GM12872 (cell line): Measurements from ENCODE around the gene MRPS21.

ENCODE experiments used
- TF ChIP-seq, protein P1 (sequence below): IDR thresholded peaks from 3 replicates; pipeline ENCODE4 v1.5.1; 2011; ENCODE audit warnings: low read depth, mild to moderate bottlenecking, low read length, moderate library complexity; ENCODE audit not compliant: insufficient read depth

Gene MRPS21

DNA sequence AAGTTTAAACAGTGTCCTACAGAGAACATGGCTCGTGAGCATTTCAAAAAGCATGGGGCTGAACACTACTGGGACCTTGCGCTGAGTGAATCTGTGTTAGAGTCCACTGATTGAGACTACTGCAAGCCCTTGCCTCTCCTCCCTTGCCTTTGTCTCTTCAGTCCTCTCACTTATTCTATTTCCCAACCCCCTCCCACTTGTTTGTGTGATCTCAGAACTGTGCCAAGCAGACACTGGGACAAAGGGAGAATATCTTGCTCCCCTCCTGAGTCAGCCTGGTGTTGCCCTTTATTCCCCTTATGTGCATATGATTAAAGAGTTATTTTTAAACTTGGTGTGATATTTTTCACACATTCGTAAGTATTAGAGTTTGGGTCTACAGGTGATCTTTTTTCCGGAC is 59.2 kb downstream of the MRPS21 start:
- TF ChIP-seq, protein P1, sequence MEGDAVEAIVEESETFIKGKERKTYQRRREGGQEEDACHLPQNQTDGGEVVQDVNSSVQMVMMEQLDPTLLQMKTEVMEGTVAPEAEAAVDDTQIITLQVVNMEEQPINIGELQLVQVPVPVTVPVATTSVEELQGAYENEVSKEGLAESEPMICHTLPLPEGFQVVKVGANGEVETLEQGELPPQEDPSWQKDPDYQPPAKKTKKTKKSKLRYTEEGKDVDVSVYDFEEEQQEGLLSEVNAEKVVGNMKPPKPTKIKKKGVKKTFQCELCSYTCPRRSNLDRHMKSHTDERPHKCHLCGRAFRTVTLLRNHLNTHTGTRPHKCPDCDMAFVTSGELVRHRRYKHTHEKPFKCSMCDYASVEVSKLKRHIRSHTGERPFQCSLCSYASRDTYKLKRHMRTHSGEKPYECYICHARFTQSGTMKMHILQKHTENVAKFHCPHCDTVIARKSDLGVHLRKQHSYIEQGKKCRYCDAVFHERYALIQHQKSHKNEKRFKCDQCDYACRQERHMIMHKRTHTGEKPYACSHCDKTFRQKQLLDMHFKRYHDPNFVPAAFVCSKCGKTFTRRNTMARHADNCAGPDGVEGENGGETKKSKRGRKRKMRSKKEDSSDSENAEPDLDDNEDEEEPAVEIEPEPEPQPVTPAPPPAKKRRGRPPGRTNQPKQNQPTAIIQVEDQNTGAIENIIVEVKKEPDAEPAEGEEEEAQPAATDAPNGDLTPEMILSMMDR, result no peak
